HG03558 (cell line): ENCODE data around the gene CCDC88C.
A peak's percentile ranks its signal among the peaks of the same experiment; 100 is the strongest.

Experiments
- ATAC-seq: cut with Tn5 transposase; IDR thresholded peaks from one replicate; pipeline ENCODE4 v1.9.1; 2021; ENCODE audit warnings: moderate number of reproducible peaks; ENCODE audit not compliant: unreplicated experiment; ENCODE audit errors: extremely low read depth

CCDC88C gene

GRCh38 chr14:91333650-91334039 is 84.0 kb downstream of the CCDC88C start:
- ATAC-seq, result no peak

DNA sequence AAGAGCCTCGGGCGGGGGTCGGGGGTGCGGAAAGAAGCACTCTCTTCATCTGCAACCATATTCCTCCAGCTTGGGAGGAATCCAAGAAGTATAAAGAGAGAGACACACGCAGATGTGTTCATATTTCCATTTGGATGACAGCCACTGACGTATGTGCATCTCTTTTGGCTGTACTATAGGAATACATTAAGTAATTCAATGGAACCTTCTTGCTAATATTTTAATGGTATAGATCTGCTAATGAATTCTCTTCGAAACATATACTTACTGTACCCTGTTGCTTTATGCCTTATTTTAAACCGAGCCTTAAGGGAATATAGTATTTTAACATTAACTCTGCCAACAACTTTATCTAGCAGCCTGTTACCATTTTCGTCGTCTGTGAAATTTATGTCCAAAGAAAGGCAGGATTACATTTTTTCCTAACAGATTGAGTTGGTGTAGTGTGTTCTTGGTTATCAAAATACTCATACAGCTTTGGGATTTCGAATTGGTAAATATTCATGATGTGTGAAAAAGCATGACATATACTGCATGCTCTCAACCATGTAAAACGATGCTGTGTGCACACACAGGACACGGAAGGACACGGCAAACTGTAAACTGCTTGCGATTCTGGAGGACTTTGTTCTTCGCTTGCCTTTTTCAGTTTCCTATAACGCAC is 84.5 kb downstream of the CCDC88C start:
- no peak for ATAC-seq

- ATAC-seq, result no peak
Observed at GRCh38 chr14:91332171-91332985, 85.2 kb downstream of the CCDC88C start.

DNA sequence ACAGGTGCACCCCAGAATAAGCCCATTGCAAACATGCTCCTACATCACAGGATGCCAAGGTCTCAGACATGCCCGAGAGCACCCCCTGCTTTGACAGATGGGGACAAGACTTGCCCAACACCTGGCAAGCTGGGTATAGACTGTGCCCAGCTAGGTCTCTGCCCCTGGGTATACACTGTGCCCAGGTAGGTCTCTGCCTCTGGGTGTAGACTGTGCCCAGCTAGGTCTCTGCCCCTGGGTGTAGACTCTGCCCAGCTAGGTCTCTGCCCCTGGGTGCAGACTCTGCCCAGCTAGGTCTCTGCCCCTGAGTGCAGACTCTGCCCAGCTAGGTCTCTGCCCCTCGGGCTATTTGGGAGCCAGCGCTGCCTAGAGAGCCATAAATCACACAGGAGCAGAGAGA is 85.9 kb downstream of the CCDC88C start:
- ATAC-seq, result no peak

DNA sequence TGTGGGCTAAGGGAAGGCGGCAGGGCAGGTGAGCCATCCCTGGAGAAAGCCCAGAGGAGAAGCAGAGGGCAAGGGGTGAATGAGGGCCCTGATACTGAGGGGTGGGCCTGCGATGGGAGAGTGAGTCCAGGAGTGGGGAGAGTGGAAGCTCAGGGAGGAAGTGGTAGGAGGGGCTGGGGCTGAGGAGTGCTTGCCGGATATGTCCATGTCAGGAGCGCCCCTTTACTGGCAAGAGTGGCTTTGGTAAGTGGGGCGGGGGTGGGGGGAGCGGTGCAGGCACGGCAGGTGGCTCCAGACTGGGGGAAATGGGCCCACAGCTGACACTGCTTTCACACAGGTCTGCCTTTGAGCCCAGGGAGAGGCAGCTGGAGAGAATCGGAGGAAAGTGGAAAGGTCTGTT is 86.8 kb downstream of the CCDC88C start:
- ATAC-seq, result no peak

DNA sequence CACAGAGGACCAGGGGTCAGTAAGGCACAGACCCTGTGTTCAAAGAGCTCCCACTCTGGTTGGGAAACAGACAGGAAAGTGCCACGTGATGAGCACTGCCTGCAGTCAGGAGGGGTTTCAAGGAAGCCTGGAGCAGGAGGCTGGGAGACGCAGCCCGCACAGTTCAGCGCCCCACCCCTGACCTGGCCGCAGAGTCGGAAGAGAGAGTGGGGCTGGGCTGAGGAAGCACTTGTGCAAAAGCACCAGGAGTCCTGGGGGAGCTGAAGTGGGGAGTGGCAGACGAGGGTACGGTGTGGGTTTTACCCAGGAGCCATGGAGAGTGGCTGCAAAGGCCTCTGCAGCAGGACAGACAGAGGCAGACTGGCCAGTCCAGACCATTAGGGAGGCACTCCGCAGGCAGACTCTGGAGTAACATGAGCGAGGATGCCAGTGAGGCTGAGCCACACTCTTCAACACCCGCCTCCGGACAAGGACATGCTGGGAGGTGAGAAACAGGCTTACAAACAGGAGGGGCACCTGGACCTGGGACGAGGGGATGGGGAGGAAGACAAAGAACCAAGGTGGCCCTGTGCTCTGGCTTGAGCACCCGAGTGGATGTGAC is 87.4 kb downstream of the CCDC88C start:
- ATAC-seq, result no peak

- ATAC-seq, result no peak
Observed at GRCh38 chr14:91329486-91330014, 88.1 kb downstream of the CCDC88C start.

DNA sequence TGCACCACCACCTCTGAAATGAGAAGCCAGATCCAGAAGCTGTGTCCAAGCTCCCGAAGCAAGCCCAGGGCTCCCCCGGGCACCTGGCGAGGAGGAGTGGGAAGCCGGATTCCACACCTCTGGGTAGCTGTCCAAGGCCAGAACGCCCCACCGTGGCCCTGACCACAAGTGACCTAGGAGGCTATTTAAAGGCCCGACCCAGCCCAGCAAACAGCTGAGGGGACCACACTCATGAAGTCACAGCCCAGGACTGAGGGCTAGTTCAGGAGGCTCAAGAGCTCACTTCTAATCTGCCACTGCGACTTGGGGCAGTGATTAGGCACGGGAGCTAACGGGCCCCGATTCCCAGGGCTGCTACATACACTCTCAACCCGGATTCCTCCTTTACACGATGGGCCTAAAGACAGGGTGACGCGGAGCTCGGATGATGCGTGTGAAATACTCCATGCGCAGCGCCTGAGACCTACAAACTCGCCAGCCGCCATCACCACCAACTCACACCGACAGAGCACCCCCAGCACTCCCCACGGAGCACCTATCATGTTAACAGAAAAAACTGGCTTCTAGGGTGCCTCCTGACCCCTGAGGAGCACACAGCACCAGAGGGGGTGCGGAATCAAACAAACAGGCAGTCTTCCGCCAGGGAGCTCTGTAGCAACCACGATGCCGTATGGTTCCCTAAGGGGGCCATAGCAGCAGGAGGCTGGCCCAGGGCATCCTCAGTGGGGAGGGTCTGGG is 89.1 kb downstream of the CCDC88C start:
- no peak for ATAC-seq

DNA sequence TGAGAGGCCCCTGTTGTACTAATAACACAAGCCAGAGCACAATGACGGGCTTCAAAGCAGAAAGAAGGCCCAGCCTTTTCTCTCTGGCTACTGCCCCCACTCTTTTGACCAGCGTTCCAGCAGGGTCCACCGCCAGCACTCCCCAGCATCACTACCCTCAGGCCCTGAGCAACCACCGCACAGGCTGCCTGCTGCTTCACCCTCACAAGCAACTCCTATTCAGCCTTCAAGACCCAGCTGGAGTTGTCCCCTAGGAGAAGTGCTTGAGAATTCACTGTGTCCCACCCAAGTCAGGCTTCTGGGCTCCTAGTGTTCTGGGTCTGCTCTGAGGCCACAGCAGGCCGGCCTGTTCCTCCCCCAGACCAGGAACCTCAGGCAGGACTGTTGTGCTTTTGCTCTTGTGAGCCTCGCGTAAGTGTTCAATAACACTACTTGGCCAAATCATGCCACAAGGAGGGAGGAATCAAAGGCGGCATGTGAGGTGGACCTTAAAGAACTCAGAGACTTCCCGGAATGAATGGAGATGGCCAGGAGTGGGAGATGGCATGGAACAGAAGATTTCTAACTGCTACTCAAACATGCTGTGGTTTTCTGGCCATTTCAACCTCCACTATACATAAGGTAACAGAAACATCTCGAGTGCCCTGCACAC is 89.8 kb downstream of the CCDC88C start:
- no peak for ATAC-seq

DNA sequence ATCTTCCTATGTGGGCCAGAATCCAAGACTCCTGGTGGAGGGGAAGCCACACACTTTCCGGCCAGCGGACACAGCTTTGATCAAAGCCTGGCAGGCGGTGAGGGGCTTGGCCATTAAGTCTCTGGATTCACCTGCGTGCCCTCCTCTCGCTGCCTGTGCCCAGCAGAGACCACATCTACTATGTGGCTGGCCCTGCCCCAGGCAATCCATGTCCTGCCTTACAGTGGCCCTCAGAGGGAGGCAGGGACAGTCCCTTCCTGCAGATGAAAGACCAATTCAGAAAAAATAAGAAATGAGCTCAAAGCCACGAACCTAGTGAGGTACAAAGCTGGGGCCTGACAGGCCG is 90.4 kb downstream of the CCDC88C start:
- no peak for ATAC-seq

DNA sequence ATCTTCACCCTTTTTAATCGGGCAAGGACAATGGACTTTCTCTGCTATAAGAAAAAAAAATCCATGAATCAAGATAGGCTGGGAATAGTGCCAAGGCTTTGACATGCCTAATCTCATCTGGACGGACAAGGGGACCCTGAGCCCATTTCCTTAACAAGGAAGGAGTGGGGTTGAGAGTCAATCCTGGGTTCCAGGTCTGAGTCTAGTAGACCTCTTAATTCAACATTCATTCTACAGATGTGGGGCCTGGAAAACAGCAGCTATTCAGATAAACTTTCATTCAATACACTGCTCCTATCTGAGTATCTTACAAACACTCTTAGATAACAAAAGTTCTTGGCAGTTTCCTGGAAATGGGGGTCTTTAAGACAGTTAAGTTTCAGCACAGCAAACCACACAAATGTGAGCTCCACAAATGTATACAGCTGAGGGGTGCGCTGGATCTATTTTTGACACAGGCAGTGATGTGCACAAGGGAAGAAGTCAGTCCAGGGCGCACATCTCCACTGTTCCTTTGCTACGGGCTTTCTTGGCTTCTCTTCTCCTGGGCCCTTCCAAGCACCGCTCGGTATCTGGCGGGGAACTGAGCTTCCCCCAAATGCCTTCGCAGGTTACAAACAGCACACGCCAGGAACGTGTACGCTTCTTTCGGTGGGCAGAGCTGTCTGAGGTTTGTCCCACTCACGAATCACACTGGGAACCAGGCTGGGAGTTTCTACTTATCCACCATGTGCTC is 90.9 kb downstream of the CCDC88C start:
- ATAC-seq, result no peak

DNA sequence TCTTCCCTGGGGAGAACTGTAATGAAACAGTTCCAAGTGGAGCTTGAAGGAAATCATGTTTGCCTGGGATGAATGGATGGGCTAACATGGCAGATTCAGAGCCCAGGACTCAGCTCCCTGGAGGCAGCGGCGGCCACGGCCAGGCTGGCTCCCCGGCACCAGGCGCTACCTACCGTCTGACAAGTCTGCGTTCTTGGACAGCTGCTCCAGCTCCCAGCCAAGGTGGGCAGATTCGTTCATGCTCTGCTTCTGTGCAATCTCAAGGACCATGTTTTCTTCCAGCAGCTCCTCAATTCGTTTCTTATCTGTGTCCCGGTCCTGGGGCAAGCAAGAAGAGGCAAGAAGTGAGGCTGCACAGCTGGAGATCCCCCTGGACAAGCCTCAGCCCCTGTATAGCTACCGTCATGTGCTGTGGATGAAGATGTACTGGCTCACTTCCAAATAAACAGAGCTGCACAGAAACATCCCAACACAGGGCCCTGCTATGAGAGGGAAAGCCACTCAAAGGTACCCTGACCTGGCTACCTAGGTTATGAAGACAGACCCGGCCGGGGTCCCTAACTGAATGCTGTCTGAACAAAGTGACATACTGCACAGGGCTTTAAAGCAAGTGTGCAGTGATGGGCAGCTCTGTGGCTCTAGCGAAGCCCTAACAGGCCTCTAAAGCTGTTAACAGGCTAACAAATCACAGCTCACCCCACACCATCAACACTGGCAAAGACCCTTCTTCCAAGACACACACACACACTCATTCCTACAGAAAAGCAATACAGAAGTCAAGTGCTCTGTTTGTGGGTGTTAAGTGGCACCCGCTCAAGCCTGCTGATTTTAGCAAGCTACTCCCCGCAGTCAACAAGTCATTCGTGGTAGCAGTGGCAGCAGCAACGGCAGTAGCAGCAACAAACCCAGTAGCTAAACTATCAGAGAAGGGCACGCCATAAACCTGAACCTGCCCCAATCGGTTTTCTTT is 92.7 kb downstream of the CCDC88C start:
- no peak for ATAC-seq

GRCh38 chr14:91323671-91324605 is 93.7 kb downstream of the CCDC88C start:
- peak; percentile 48 for ATAC-seq

DNA sequence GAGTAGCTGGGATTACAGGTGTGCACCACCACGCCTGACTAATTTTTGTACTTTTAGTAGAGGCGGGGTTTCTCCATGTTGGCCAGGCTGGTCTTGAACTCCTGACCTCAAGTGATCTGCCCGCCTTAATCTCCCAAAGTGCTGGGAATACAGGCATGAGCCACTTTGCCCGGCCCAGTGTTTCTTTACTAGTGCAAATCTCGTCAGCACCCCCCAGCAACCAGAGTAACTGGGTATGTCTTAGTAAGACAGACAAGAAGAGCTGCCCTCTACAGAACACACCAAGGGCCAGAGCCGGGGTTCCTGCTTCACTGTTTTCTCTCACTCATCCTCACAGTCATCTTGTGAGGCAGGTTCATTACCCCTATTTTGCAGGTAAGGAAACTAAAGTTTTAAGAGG is 94.6 kb downstream of the CCDC88C start:
- ATAC-seq, result no peak

- ATAC-seq, result no peak
Observed at GRCh38 chr14:91322623-91323022, 95.0 kb downstream of the CCDC88C start.

DNA sequence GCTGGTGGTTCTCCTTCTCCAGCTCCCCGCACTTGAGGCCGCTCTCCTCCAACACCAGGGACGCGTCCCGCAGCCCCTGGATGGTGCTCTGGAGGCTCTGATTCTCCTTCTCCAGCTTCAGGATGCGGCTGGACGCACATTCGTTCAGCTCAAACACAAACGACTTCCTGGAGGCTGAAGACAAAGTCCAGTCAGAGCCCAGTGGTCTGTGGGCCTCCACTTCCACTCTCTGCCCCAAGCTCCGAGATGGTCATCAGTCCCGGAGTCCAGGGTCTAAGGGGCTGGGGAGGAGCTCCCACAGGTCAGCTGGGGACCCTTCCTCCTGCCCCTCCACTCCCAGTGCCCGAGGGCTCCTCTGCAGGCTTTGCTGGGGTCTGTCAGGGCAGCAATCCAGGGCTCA is 96.5 kb downstream of the CCDC88C start:
- ATAC-seq, result no peak

DNA sequence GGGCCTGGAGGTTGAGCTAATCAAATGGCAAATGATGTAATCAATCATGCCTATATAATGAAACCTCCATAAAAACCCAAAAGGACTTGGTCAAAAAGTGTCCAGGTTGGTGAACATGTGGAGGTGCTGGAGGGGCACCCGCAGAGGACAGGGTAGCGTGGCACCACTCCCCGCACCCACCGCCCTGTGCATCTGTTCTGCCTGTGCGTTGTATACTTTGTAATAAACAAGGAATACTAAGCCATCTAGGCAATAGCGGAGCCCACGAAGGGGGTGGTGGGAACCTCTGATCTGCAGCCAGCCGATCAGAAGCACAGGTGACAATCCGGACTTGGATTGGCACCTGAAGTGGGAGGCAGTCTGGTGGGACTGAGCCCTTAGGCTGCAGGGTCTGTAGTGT is 97.4 kb downstream of the CCDC88C start:
- no peak for ATAC-seq
